ENCODE results near the gene SLAMF9. TPM values are rescaled to one million over a fixed set of nuclear protein-coding genes. Genes with fewer than 3 reads are reported as not detected.

The SLAMF9 gene
- total RNA-seq, 2 donors from 2014 or later, result not detected

GRCh38 chr1:159957824-159958268, 3.8 kb upstream of the SLAMF9 start:
- DNase-seq (ENCODE audit: low spot score in 2 of 2), result no peak
- peak overlapping the region in 1 of 2 donors; percentile 67 for H3K27ac Mint-ChIP-seq
- H3K9me3 Mint-ChIP-seq, result no peaks in the 10 kb centered on the region
- no peak for ATAC-seq
- H3K36me3 Mint-ChIP-seq, result no peaks in the 10 kb centered on the region

GRCh38 chr1:159955456-159955855, 1.4 kb upstream of the SLAMF9 start:
- DNase-seq (ENCODE audit: low spot score in 2 of 2) (no peak), ATAC-seq (no peak)
- no peaks in the 10 kb centered on the region for H3K9me3 Mint-ChIP-seq
- H3K27ac Mint-ChIP-seq, result no peak overlapping the region
- no peaks in the 10 kb centered on the region for H3K36me3 Mint-ChIP-seq

GRCh38 chr1:159952932-159953331, 1.1 kb downstream of the SLAMF9 start:
- no peak for DNase-seq (ENCODE audit: low spot score in 2 of 2)
- no peaks in the 10 kb centered on the region for H3K36me3 Mint-ChIP-seq
- H3K9me3 Mint-ChIP-seq, result no peaks in the 10 kb centered on the region
- no peak overlapping the region for H3K27ac Mint-ChIP-seq
- ATAC-seq, result no peak

- Mint-ChIP-seq H3K9me3 (no peaks in the 10 kb centered on the region), H3K27ac (no peak overlapping the region), H3K36me3 (no peaks in the 10 kb centered on the region)
- no peak for DNase-seq (ENCODE audit: low spot score in 2 of 2)
- no peak for ATAC-seq
Measured at GRCh38 chr1:159951551-159951950, 2.5 kb downstream of the SLAMF9 start.

- DNase-seq (ENCODE audit: low spot score in 2 of 2) (no peak), ATAC-seq (no peak)
- no peak overlapping the region for H3K27ac Mint-ChIP-seq
- H3K36me3 Mint-ChIP-seq, result no peaks in the 10 kb centered on the region
- no peaks in the 10 kb centered on the region for H3K9me3 Mint-ChIP-seq
Measured at GRCh38 chr1:159951016-159951415, 3.0 kb downstream of the SLAMF9 start.

GRCh38 chr1:159949981-159950381, 4.1 kb downstream of the SLAMF9 start:
- Mint-ChIP-seq H3K9me3 (no peaks in the 10 kb centered on the region), H3K36me3 (no peaks in the 10 kb centered on the region), H3K27ac (no peak overlapping the region)
- no peak for DNase-seq (ENCODE audit: low spot score in 2 of 2)
- no peak for ATAC-seq

GRCh38 chr1:159949123-159949522, 4.9 kb downstream of the SLAMF9 start:
- no peak for DNase-seq (ENCODE audit: low spot score in 2 of 2)
- Mint-ChIP-seq H3K27ac (no peak overlapping the region), H3K36me3 (no peaks in the 10 kb centered on the region), H3K9me3 (no peaks in the 10 kb centered on the region)
- no peak for ATAC-seq

GRCh38 chr1:159947942-159948341, 6.1 kb downstream of the SLAMF9 start:
- DNase-seq (ENCODE audit: low spot score in 2 of 2), result no peak
- Mint-ChIP-seq H3K36me3 (no peaks in the 10 kb centered on the region), H3K9me3 (no peaks in the 10 kb centered on the region), H3K27ac (no peak overlapping the region)
- no peak for ATAC-seq

GRCh38 chr1:159946242-159947187, 7.5 kb downstream of the SLAMF9 start:
- H3K27ac Mint-ChIP-seq, result no peak overlapping the region
- no peak for ATAC-seq
- no peak for DNase-seq (ENCODE audit: low spot score in 2 of 2)
- no peaks in the 10 kb centered on the region for H3K36me3 Mint-ChIP-seq
- no peaks in the 10 kb centered on the region for H3K9me3 Mint-ChIP-seq

- DNase-seq (ENCODE audit: low spot score in 2 of 2) (peak in 1 of 2 donors; percentile 56), ATAC-seq (peak; percentile 70 to 90)
- H3K36me3 Mint-ChIP-seq, result no peaks in the 10 kb centered on the region
- no peaks in the 10 kb centered on the region for H3K9me3 Mint-ChIP-seq
- no peak within 1 kb of the TSS for H3K27ac Mint-ChIP-seq
Measured at GRCh38 chr1:159945483-159946241, 8.4 kb downstream of the SLAMF9 start, which contains the start of gene IGSF9. IGSF9 (minus strand) TSS chr1:159945613; CDS start chr1:159943454, 2,159 bp downstream.

GRCh38 chr1:159944623-159945455, 9.2 kb downstream of the SLAMF9 start:
- H3K27ac Mint-ChIP-seq, result no peak overlapping the region
- H3K9me3 Mint-ChIP-seq, result no peaks in the 10 kb centered on the region
- no peaks in the 10 kb centered on the region for H3K36me3 Mint-ChIP-seq
- DNase-seq (ENCODE audit: low spot score in 2 of 2) (no peak), ATAC-seq (no peak)

- ATAC-seq, result no peak
- no peaks in the 10 kb centered on the region for H3K9me3 Mint-ChIP-seq
- H3K36me3 Mint-ChIP-seq, result no peaks in the 10 kb centered on the region
- no peak overlapping the region for H3K27ac Mint-ChIP-seq
- DNase-seq (ENCODE audit: low spot score in 2 of 2), result no peak
Measured at GRCh38 chr1:159943908-159944622, 10.0 kb downstream of the SLAMF9 start.

GRCh38 chr1:159943278-159943640, 10.8 kb downstream of the SLAMF9 start:
- H3K27ac Mint-ChIP-seq, result no peak overlapping the region
- H3K9me3 Mint-ChIP-seq, result no peaks in the 10 kb centered on the region
- no peaks in the 10 kb centered on the region for H3K36me3 Mint-ChIP-seq
- no peak for ATAC-seq
- DNase-seq (ENCODE audit: low spot score in 2 of 2), result no peak

- no peak overlapping the region for H3K27ac Mint-ChIP-seq
- no peak for ATAC-seq
- no peaks in the 10 kb centered on the region for H3K9me3 Mint-ChIP-seq
Measured at GRCh38 chr1:159942632-159943277, 11.3 kb downstream of the SLAMF9 start.

GRCh38 chr1:159941591-159942560, 12.2 kb downstream of the SLAMF9 start:
- Mint-ChIP-seq H3K27ac (no peak overlapping the region), H3K9me3 (no peaks in the 10 kb centered on the region), H3K36me3 (no peaks in the 10 kb centered on the region)
- DNase-seq (ENCODE audit: low spot score in 2 of 2), result no peak
- no peak for ATAC-seq

More at GRCh38 chr1:159942632-159943277, 11.3 kb downstream of the SLAMF9 start:
- no peaks in the 10 kb centered on the region for H3K36me3 Mint-ChIP-seq
- DNase-seq (ENCODE audit: low spot score in 2 of 2), result no peak

Measured in activated naive CD4-positive, alpha-beta T cell treated with anti-CD3 and anti-CD28 coated beads, Interleukin-2, amount 50 U/mL, for 72 hours (primary cell).